GM23338 (cell line): ENCODE measurements around the gene B4GALT6. TPM values are rescaled to one million over a fixed set of nuclear protein-coding genes. Genes with fewer than 3 reads are reported as not detected.

Experiments used
- ATAC-seq: fragments of 200-7000 bp; cut with Tn5 transposase; 3 replicates; pipeline ENCODE4 v1.9.1; 2020
- DNase-seq: peaks from one replicate; pipeline ENCODE4 v3.0.0-alpha.2; 2015; ENCODE audit warnings: low spot score
- H2AFZ ChIP-seq: fragments of 200-600 bp; sonication (generic); 2 replicates; pipeline ENCODE4 v1.8.0; 2016; ENCODE audit warnings: antibody characterized with exemption, mild to moderate bottlenecking, moderate library complexity
- H3F3A ChIP-seq: fragments of 200-600 bp; sonication (generic); replicated peaks from 2 replicates; pipeline ENCODE4 v1.8.0; 2017; ENCODE audit warnings: antibody characterized with exemption, mixed run types, low read depth
- H3K27ac ChIP-seq: fragments of 200-600 bp; sonication (generic); 2 replicates; pipeline ENCODE4 v1.6.1; 2016; ENCODE audit warnings: low read depth
- H3K27me3 ChIP-seq: fragments of 200-600 bp; sonication (generic); 2 replicates; pipeline ENCODE4 v1.8.0; 2016; ENCODE audit warnings: mild to moderate bottlenecking, mixed run types, moderate library complexity; ENCODE audit not compliant: insufficient read depth
- H3K36me3 ChIP-seq: fragments of 200-600 bp; sonication (generic); 2 replicates; pipeline ENCODE4 v1.8.0; 2016; ENCODE audit warnings: mild to moderate bottlenecking; ENCODE audit not compliant: insufficient read depth
- H3K4me1 ChIP-seq: fragments of 200-600 bp; sonication (generic); 2 replicates; pipeline ENCODE4 v1.8.0; 2016; ENCODE audit warnings: mild to moderate bottlenecking, moderate library complexity; ENCODE audit not compliant: insufficient read depth
- H3K4me2 ChIP-seq: fragments of 200-600 bp; sonication (generic); 2 replicates; pipeline ENCODE4 v1.7.1; 2017; ENCODE audit warnings: mixed run types
- H3K4me3 ChIP-seq: fragments of 200-600 bp; sonication (generic); 2 replicates; pipeline ENCODE4 v1.6.1; 2016; ENCODE audit warnings: mixed run types
- H3K79me2 ChIP-seq: fragments of 200-600 bp; sonication (generic); replicated peaks from 2 replicates; pipeline ENCODE4 v1.8.0; 2017; ENCODE audit warnings: mild to moderate bottlenecking; ENCODE audit not compliant: insufficient read depth
- H3K9me2 ChIP-seq: fragments of 200-600 bp; sonication (generic); 2 replicates; pipeline ENCODE4 v1.8.0; 2017; ENCODE audit not compliant: insufficient read depth
- H4K20me1 ChIP-seq: fragments of 200-600 bp; sonication (generic); replicated peaks from 2 replicates; pipeline ENCODE4 v1.8.0; 2017; ENCODE audit warnings: mild to moderate bottlenecking; ENCODE audit not compliant: insufficient read depth
- H3K27ac Mint-ChIP-seq: 2 replicates; pipeline ENCODE4 v1.8.0; 2020; ENCODE audit warnings: inconsistent platforms, mild to moderate bottlenecking, moderate library complexity, mixed read lengths
- H3K27me3 Mint-ChIP-seq: 3 replicates; pipeline ENCODE4 v1.8.0; 2022; ENCODE audit warnings: low read depth, mild to moderate bottlenecking, moderate library complexity, mixed read lengths, inconsistent platforms; ENCODE audit not compliant: insufficient read depth, poor library complexity
- H3K36me3 Mint-ChIP-seq: 3 replicates; pipeline ENCODE4 v1.8.0; 2021; ENCODE audit warnings: low read depth, mild to moderate bottlenecking, inconsistent platforms, moderate library complexity, mixed read lengths
- H3K4me1 Mint-ChIP-seq: 3 replicates; pipeline ENCODE4 v1.8.0; 2020; ENCODE audit warnings: mild to moderate bottlenecking, inconsistent platforms, mixed read lengths
- H3K4me3 Mint-ChIP-seq: 3 replicates; pipeline ENCODE4 v1.8.0; 2021; ENCODE audit warnings: moderate library complexity, mild to moderate bottlenecking, inconsistent platforms, mixed read lengths
- H3K9me3 Mint-ChIP-seq: 3 replicates; pipeline ENCODE4 v1.8.0; 2020; ENCODE audit warnings: moderate library complexity, mild to moderate bottlenecking, inconsistent platforms, mixed read lengths
- CREB1 ChIP-seq: fragments of 250-450 bp; sonication (Bioruptor Pico); IDR thresholded peaks from 2 replicates; pipeline ENCODE4 v1.5.0; 2020; ENCODE audit warnings: low read depth, mild to moderate bottlenecking, moderate library complexity
- EZH2 ChIP-seq: fragments of 200-600 bp; sonication (generic); IDR thresholded peaks from one replicate; pipeline ENCODE4 v1.8.0; 2017; ENCODE audit warnings: antibody characterized with exemption, mild to moderate bottlenecking, low read depth; ENCODE audit not compliant: unreplicated experiment
- EZH2phosphoT487 ChIP-seq: fragments of 200-600 bp; sonication (generic); IDR thresholded peaks from one replicate; pipeline ENCODE4 v1.8.1; 2018; ENCODE audit warnings: antibody characterized with exemption; ENCODE audit not compliant: unreplicated experiment
- JUNB ChIP-seq: IDR thresholded peaks from one replicate; pipeline ENCODE4 v1.6.1; 2016; ENCODE audit warnings: antibody characterized with exemption; ENCODE audit not compliant: unreplicated experiment
- NANOG ChIP-seq: IDR thresholded peaks from 2 replicates; pipeline ENCODE4 v1.6.1; 2016; ENCODE audit warnings: antibody characterized with exemption, borderline replicate concordance
- POLR2AphosphoS5 ChIP-seq: IDR thresholded peaks from 2 replicates; pipeline ENCODE4 v1.6.1; 2016; ENCODE audit warnings: antibody characterized with exemption, low read depth
- STAT1 ChIP-seq: IDR thresholded peaks from one replicate; pipeline ENCODE4 v1.6.1; 2016; ENCODE audit warnings: antibody characterized with exemption; ENCODE audit not compliant: unreplicated experiment
- ZNF114 ChIP-seq: fragments of 250-450 bp; sonication (Bioruptor Pico); IDR thresholded peaks from 2 replicates; pipeline ENCODE4 v1.5.0; 2020; ENCODE audit warnings: mild to moderate bottlenecking, moderate library complexity
- polyA plus RNA-seq: library from polyadenylated mRNA; unstranded; fragments of >200 nt; fragmentation: Nextera tagmentation; extraction: Ambion mirVana; gene quantifications from 2 replicates; pipeline ENCODE4 v1.2.1, GENCODE V29; 2016
- total RNA-seq: library from RNA; depleted of rRNA; stranded (reverse); fragments of >200 nt; shearing (Covaris generic); gene quantifications from 2 replicates; pipeline ENCODE4 v1.2.3, GENCODE V29; 2014
- TF ChIP-seq, protein P1 (sequence below): IDR thresholded peaks from 2 replicates; pipeline ENCODE4 v1.6.1; 2016; ENCODE audit warnings: antibody characterized with exemption
- TF ChIP-seq, protein P2 (sequence below), 2 experiments: fragments of 200-600 bp in 1 of 2; sonication (generic) in 1 of 2; conservative IDR thresholded peaks; 2 replicates each; pipeline versions ENCODE4 v1.5.1 to v1.6.1; 2016 to 2017; ENCODE audit warnings: antibody characterized with exemption in 2 of 2, low read depth in 2 of 2, mild to moderate bottlenecking in 2 of 2, moderate library complexity in 1 of 2
- TF ChIP-seq, protein P3 (sequence below): IDR thresholded peaks from one replicate; pipeline ENCODE4 v1.6.1; 2018; ENCODE audit warnings: antibody characterized with exemption; ENCODE audit not compliant: unreplicated experiment

Gene B4GALT6
- total and polyA plus RNA-seq, 2 experiments from 2014 or later, result 14.8 to 33.8 TPM

DNA sequence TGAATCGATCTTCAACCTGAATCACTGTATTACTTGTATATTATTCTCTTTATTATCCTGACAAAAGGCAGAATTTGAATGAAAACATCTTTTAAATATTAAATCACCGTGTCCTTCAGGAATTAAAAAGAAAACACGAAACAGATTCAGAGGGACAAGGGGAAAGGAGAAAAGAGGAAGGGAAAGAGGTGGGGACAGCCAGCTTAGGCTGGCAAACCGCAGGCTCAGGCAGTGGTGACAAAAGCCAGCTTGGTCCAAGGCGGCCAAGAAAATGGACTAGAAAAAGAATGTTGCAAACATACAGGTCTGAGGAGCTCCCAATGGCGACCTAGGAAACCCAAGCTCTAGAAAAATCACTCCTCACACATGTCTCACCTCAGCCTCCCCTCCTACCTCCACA is 6.8 kb downstream of the B4GALT6 start (continued):
- no peak for TF ChIP-seq EZH2
- no peak for TF ChIP-seq STAT1
- no peak for TF ChIP-seq CREB1 (CRISPR knock-in tag)
- no peak for TF ChIP-seq ZNF114 (CRISPR knock-in tag)
- TF ChIP-seq EZH2phosphoT487, result no peak
- TF ChIP-seq, protein P1, sequence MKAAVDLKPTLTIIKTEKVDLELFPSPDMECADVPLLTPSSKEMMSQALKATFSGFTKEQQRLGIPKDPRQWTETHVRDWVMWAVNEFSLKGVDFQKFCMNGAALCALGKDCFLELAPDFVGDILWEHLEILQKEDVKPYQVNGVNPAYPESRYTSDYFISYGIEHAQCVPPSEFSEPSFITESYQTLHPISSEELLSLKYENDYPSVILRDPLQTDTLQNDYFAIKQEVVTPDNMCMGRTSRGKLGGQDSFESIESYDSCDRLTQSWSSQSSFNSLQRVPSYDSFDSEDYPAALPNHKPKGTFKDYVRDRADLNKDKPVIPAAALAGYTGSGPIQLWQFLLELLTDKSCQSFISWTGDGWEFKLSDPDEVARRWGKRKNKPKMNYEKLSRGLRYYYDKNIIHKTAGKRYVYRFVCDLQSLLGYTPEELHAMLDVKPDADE, result no peak
- TF ChIP-seq, protein P2, sequence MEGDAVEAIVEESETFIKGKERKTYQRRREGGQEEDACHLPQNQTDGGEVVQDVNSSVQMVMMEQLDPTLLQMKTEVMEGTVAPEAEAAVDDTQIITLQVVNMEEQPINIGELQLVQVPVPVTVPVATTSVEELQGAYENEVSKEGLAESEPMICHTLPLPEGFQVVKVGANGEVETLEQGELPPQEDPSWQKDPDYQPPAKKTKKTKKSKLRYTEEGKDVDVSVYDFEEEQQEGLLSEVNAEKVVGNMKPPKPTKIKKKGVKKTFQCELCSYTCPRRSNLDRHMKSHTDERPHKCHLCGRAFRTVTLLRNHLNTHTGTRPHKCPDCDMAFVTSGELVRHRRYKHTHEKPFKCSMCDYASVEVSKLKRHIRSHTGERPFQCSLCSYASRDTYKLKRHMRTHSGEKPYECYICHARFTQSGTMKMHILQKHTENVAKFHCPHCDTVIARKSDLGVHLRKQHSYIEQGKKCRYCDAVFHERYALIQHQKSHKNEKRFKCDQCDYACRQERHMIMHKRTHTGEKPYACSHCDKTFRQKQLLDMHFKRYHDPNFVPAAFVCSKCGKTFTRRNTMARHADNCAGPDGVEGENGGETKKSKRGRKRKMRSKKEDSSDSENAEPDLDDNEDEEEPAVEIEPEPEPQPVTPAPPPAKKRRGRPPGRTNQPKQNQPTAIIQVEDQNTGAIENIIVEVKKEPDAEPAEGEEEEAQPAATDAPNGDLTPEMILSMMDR (conservative IDR thresholded peaks at IDR 0.05; ENCODE audit: low read depth in 2 of 2), result no peak
- no peak for TF ChIP-seq POLR2AphosphoS5
- no peak for TF ChIP-seq JUNB
- TF ChIP-seq NANOG, result no peak

DNA sequence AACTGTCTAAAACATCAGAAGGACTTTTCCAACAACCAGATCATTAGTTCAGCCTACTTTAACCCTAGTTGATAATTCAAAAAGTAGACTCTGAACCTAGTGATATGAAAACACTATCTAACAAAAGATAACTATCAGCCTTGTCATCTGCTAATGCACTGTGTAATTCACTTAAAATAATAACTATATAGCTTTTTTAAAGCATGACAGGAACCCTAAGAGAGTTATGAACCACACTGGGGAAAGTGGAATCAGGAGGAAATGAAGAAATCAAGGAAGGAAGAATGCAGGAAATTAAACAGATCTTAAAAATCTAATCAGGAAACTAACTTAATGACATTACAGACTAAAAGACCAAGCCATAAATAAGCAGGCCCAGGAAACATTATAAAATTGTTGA is 9.0 kb downstream of the B4GALT6 start:
- H3K4me3 ChIP-seq, result no peak overlapping the region
- DNase-seq, result no peak
- Mint-ChIP-seq H3K27me3 (no peaks in the 10 kb centered on the region), H3K36me3 (no peaks in the 10 kb centered on the region), H3K4me1 (peaks cover 42% of the 10 kb centered on the region), H3K4me3 (no peak overlapping the region), H3K9me3 (no peaks in the 10 kb centered on the region), H3K27ac (peak overlapping the region; percentile 35)
- H4K20me1 ChIP-seq, result peaks cover 4% of the 10 kb centered on the region; the same call in 1 of the 2 replicates
- TF ChIP-seq, protein P3, sequence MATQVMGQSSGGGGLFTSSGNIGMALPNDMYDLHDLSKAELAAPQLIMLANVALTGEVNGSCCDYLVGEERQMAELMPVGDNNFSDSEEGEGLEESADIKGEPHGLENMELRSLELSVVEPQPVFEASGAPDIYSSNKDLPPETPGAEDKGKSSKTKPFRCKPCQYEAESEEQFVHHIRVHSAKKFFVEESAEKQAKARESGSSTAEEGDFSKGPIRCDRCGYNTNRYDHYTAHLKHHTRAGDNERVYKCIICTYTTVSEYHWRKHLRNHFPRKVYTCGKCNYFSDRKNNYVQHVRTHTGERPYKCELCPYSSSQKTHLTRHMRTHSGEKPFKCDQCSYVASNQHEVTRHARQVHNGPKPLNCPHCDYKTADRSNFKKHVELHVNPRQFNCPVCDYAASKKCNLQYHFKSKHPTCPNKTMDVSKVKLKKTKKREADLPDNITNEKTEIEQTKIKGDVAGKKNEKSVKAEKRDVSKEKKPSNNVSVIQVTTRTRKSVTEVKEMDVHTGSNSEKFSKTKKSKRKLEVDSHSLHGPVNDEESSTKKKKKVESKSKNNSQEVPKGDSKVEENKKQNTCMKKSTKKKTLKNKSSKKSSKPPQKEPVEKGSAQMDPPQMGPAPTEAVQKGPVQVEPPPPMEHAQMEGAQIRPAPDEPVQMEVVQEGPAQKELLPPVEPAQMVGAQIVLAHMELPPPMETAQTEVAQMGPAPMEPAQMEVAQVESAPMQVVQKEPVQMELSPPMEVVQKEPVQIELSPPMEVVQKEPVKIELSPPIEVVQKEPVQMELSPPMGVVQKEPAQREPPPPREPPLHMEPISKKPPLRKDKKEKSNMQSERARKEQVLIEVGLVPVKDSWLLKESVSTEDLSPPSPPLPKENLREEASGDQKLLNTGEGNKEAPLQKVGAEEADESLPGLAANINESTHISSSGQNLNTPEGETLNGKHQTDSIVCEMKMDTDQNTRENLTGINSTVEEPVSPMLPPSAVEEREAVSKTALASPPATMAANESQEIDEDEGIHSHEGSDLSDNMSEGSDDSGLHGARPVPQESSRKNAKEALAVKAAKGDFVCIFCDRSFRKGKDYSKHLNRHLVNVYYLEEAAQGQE, result no peak
- no peak overlapping the region for H3K4me2 ChIP-seq
- H3K4me1 ChIP-seq, result peaks cover 68% of the 10 kb centered on the region
- no peaks in the 10 kb centered on the region; the same call in 1 of the 2 replicates for H3K9me2 ChIP-seq
- H3K36me3 ChIP-seq, result no peaks in the 10 kb centered on the region
- H2AFZ ChIP-seq, result no peak overlapping the region
- peaks cover 89% of the 10 kb centered on the region for H3K79me2 ChIP-seq
- H3K27ac ChIP-seq, result no peak overlapping the region
- no peaks in the 10 kb centered on the region for H3K27me3 ChIP-seq
- ATAC-seq, result no peak
- H3F3A ChIP-seq, result no peaks in the 10 kb centered on the region
